ENCODE results near the gene CARD19.
"Not testable (repeated sequence)": the region's sequence is repeated elsewhere in the genome, so short reads cannot be mapped to it uniquely, and the experiment has no call there.

CARD19 gene

DNA sequence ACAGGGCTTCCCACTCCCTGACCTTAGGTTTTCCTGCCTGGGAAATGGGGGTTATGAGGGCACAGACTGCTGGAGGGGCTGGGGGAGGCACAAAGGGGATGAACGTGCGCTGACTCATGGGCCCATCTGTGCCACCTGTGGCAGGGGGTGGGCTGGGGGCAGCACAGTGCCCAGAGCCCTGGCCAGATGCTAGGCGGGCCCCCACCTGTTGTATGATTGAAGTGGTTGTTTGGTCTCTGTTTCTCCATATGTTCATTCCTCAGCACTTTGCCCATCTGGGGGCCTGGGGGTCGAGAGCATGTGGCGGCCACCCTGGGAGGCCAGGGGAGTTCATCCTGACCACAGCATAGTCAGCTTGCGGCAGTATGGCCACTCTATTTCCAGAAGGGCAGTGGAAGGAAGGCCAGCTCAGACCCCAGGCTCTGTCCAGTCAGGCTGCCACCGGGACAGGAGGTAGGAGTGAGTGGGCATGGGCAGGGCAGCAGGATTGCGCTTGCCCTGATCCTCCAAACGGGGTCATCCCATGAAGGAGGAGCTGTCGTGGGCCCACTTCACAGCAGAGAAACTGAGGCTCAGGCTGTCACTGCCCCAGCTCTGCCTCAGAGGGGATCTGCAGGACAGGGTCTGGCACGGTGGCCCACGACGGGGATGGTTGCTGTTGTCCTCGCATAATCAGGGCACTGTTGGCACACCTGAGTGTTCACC is 38.9 kb downstream of the CARD19 start:
- DNase-seq, result no peak

DNA sequence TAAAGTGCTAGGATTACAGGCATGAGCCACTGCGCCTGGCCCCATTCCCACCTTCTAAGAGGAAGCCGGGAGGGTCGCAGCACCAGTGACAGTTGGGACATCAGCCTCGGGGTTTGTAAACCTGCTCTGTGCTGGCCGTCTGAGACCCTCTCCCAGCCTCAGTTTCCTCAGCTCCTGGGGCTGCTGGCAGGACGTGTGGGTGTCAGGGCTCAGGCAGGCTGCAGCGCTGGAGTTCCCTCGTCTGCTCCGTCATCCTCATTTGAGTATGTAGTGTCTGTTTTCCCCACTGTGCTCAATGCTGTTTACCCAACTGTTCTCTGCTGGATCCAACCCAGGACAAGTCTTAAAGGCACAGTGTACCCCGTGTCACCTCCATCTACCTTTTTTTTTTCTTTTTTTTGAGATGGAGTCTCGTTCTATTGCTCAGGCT is 40.0 kb downstream of the CARD19 start:
- DNase-seq, result no peak

DNA sequence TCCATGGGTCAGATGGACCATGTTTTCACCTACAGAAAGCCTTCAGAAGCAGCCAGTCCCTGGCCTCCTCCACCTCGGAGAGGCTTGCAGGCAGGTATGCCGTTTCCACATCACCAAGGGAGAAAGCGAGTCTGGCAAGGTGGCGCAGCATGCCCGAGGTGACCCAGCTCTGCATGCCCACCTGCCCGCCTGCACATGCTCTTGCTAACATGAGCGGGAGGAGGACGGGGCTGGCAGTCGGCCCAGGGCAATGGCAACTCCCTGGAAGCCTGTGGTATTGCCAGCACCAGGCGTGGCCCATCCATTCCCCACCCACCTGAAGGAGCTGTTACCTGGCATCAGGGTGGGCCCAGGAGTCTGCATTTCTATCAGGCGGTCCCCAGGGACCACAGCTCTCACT is 41.3 kb downstream of the CARD19 start:
- DNase-seq, result no peak

GRCh38 chr9:93138171-93138764 is 42.3 kb downstream of the CARD19 start:
- DNase-seq, result no peak

DNA sequence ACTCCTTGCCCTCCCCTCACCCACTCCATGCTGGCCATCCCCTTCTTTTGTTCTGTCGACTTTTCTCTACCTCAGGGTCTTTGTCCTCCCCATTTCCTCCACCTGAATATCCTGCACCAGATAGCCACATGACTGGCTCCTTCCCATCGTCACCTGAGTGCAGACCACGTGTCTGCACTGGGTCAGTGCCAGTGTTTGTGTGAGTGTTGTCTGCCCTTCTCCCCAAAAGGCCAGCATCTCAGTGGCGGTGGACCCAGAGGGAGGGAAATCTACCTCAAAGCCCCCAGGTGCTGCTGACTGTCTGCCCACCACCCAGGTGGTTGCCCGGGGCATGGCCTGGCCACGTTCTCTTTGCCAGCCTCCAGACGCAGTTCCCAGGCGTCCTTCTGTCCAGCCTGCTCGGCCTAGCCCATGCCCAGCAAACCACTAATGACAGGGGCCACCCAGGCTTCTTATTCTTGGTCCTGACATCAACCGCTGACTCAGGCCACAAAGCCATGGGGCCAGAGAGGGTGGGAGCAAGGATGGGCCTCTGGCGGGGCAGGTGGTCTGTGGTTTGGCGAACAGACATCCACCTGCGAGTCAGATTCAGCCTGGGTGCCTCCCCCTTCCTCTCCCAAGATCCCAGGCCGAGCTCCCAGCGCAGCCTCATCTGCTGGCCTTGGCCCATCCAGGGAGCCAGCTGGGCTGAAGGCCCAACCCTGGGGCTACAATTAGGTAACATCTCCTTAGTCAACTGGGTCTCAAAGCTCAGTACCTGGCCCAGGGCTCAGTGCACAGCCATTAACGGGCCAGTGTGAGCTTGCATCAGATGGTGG is 43.6 kb downstream of the CARD19 start:
- DNase-seq, result no peak

DNA sequence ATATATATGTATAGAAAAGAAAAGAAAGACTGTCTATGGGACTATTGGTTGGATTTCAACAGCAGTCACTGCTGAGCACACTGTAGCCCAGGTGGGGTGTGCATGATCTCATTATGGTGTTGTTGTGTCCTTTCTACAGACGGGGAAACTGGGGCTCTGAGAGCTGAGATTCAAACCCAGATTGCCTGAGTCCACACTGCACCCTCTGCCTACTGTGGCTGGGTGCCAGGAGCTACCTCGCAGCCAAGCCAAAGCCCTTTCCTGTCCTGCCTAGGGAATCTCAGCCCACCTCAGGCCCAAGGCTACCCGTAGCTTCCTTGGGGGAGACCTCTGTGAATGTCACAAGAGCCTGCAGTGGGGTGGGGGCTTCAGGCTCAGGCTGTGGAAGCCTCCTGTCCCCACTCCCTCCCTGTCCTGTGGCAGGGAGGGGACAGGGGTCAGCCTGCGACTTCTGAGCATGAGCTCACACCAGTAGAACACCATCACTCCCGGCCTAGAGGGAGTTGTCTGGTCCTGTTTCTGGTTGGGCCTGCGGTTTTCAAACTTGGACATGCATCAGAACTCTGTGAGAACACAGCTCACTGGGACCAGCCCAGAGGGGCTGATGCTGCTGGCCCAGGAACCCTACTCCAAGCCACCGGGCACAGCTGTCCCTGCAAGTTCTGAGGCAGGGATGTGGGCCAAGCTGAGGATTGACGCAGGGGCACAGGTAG is 45.9 kb downstream of the CARD19 start:
- no peak for DNase-seq

GRCh38 chr9:93143830-93144530 is 48.0 kb downstream of the CARD19 start:
- DNase-seq, result no peak

DNA sequence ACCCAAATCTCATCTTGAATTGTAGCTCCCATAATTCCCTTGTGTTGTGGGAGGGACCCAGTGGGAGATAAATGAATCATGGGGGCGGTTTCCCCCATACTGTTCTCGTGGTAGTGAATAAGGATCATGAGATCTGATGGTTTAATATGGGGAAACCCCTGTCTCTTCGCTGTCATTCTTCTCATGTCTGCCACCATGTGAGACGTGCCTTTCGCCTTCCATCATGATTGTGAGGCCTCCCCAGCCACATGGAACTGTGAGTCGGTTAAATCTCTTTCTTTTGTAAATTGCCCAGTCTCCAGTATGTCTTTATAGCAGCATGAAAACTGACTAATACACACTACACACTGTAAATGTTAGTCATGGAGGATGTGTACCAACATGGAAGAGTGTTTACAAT is 50.7 kb downstream of the CARD19 start:
- DNase-seq, result not testable (repeated sequence)

DNA sequence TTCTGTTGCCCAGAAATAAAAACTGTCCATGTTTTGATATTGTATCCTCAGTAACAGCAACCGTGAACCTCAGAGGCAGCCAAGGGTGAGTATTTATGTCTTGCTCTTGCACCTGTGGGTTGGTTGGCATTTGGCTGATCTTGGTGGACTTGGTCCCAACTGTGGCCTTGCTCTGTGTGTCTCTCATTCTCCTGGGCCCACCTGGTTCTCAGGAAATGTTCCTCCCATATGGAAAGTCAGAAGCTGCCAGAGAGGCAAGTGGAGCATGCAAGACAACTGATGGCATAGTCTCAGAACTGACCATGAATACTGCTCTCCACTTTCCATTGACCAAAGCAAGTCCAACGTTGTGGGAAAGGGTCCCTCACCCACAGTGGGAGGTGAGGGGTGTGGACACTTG is 51.6 kb downstream of the CARD19 start:
- DNase-seq, result no peak

GRCh38 chr9:93148721-93149120 is 52.7 kb downstream of the CARD19 start:
- DNase-seq, result no peak

GRCh38 chr9:93149361-93149760 is 53.3 kb downstream of the CARD19 start:
- no peak for DNase-seq

GRCh38 chr9:93151097-93151784 is 55.2 kb downstream of the CARD19 start:
- no peak for DNase-seq

GRCh38 chr9:93154293-93154903 is 58.4 kb downstream of the CARD19 start:
- DNase-seq, result peak; percentile 16

DNA sequence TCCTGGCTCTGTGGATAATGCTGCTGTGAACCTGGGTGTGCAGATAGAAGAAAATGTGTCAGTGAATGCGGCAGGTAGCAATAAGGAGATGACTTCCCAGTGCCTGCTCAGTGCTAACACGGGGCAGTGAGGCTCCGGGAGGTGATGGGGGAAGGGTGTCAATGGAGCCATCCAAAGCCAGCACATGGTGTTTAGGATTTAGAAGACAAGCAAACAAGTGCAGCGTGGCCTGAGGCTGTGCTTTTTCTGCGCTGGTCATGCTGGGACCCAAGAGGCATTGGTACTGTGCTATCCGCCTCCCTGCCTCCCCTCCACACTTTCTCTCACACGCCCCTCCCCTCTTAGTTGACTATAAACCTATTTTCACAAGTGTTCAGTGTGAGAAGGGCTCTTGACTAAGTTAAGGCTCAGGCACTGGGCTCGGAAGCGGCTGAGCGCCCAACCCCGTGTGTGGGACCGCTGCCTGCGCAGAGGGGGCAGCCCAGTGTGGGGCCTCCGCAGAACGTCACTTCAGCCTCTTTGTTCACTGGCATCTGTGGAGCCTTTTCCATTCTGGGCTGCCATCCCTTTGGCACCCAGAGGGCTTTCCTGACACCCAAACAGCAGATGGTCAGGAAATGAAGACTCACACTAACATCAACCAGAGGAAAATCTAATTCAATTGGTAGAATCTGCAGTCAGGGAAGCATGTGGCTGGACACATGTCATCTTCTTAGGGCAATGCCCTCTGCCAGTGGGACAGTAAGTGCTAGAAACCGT is 59.9 kb downstream of the CARD19 start:
- DNase-seq, result no peak

DNA sequence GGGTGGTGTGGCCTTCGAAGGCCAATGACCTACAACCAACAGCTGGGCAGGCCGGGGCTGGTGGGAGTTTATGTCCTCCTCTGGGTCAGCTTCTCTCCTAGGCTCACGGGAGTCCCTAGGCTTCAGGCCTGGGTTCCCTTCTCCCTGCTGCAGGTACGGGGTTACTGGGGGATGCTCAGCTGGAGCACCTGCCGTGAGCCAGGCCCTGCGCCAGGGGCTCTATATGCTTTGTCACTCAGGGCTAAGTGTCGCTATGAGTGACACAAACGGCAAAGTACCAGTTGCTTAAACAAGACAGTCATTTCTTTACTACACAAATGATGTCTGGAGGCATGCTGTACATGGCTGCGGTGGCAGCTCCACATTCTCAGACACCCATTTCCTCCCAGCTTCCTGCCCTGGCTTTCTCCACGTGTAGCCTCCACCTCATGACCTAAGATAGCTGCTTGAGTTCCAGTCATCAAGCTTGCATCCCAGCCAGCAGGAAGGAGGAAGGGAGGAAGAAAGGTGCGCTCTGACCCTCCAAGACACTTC is 60.5 kb downstream of the CARD19 start:
- DNase-seq, result no peak

DNA sequence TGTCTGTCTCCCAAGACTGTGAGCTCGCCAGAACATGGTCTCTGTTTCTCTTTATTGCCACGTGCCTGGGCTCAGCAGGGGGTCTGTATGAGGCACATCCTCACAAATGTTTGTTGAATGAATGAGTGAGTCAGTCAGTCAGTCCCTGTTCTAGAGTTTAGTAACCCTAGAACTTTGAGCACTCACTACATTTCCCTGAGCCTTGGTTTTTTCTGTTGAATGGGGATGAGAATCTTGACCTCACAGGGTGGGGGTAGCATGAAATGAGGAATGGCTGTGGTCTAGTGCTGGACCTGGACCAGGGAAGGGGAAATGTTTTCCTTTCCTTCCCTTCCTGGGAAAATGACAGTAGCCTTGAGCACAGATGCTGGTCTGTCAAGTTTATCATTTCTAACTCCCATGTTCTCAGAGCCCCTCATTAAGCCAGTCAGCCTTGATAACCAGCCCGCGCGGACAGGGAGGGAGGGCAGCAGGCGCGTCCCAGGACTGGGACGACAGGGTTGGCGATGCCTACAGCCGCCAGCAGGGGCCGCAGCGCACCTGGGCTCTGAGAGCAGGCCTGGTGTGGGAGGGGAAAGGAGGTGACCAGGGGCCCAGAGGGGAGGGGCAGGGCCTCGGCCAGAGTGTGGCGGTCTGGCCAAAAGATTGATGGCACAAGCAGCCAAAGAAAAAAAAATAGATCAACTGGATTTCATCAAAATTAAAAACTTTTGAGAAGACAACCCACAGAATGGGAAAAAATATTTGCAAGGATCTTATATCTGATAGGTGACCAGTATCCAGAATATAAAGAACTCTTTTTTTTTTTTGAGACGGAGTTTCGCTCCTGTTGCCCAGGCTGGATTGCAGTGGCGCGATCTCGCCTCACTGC is 63.8 kb downstream of the CARD19 start:
- DNase-seq, result peak; percentile 64

- DNase-seq, result no peak
Measured at GRCh38 chr9:93161786-93162562, 66.0 kb downstream of the CARD19 start.
